Stimulated activated naive CD8-positive, alpha-beta T cell treated with anti-CD3 and anti-CD28 coated beads, Interleukin-15, Interleukin-2, amounts not matched to agents 100 U/mL and 50 U/mL, for 24 hours (primary cell): ENCODE results near the gene PROB1.
"Not testable (repeated sequence)": the region's sequence is repeated elsewhere in the genome, so short reads cannot be mapped to it uniquely, and the experiment has no call there.

ENCODE experiments used
- ATAC-seq: fragments of 150-1000 bp; cut with Tn5 transposase; one replicate; pipeline ENCODE4 v1.10.0; 2021
- DNase-seq: peaks from one replicate; pipeline ENCODE4 v3.0.0; 2021

Gene PROB1

GRCh38 chr5:139379626-139380449, 15.1 kb downstream of the PROB1 start:
- no peak for DNase-seq
- no peak for ATAC-seq

GRCh38 chr5:139378941-139379361, 16.0 kb downstream of the PROB1 start:
- no peak for DNase-seq
- no peak for ATAC-seq

- DNase-seq (no peak), ATAC-seq (no peak)
Measured at GRCh38 chr5:139378101-139378825, 16.6 kb downstream of the PROB1 start.

DNA sequence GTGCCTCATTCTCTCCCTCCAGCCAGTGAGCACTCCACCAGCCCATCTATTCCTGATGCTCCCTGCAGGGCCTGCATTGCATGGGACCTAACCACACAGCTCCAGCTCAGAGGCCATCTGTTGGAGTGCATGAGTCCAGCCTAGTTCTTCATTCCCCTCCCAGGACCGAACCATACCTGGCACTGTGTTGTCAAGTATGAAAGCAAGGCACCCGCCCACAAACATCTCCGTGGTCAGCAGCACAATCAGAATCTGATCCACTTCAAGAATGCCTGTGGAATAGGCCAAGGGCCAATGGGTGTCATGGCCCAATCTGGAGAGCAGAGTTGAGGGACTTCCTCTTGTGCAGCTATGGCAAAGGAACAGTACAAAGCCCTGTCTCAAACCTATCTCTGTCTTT, 17.7 kb downstream of the PROB1 start:
- no peak for ATAC-seq
- DNase-seq, result no peak

DNA sequence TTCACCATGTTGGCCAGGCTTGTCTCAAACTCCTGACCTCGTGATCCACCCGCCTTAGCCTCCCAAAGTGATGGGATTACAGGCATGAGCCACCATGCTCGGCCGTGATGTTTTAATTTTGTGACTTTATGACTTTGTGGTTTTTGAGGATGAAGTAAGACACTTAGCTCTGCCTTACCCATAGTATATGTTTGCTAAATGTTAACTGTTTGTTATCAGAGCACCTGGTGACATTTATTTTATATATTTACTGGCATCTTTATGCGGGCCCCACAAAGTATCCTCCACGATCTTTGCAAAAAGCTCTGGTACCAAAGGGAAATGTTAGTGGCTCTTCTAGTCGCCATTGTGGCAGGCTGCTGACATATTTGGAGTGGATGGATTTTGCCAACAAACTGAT, 18.5 kb downstream of the PROB1 start:
- no peak for ATAC-seq
- DNase-seq, result no peak

DNA sequence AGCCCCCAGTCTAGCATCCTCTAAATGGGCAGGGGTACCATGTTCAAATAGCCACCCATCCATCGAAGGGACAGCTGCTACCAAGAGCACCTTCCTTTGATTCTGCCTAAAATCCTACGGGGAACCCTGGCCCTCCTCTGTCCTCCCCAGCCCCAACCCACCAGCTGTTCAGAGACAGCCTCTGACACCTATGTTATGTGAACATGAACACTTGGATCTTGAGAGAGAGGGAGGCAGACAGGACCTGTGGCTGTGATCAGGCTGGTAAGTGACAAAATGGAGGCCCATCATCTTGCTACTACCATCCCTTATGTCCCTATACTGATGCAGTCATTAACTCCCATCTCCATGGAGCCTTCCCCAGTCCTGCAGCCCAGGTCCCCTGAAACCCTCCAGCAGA, 20.0 kb downstream of the PROB1 start:
- DNase-seq (no peak), ATAC-seq (no peak)

GRCh38 chr5:139371482-139372435, 23.1 kb downstream of the PROB1 start:
- ATAC-seq (no peak), DNase-seq (no peak)

GRCh38 chr5:139369181-139369580, 25.7 kb downstream of the PROB1 start:
- ATAC-seq, result no peak
- DNase-seq, result no peak

GRCh38 chr5:139368613-139369012, 26.3 kb downstream of the PROB1 start:
- ATAC-seq (no peak), DNase-seq (no peak)

DNA sequence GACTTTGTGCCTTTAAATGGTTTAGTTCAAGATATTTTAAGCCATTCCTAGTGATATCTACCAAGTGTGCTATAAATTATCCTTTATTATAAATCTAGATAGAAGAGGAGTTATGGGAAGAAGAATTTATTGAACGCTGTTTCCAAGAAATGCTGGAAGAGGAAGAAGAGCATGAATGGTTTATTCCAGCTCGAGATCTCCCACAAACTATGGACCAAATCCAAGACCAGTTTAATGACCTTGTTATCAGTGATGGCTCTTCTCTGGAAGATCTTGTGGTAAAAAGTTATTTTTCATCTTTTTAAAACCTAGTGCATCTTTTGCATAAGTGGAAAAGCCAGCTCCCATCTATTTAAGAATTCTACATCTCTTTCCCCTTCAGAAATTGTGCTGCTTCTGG, 30.4 kb downstream of the PROB1 start:
- ATAC-seq (no peak), DNase-seq (no peak)

GRCh38 chr5:139363937-139364336, 31.0 kb downstream of the PROB1 start:
- peak; percentile 43 for ATAC-seq

GRCh38 chr5:139361835-139362429, 33.0 kb downstream of the PROB1 start:
- no peak for ATAC-seq

More at GRCh38 chr5:139363937-139364336, 31.0 kb downstream of the PROB1 start:
- no peak for DNase-seq

DNA sequence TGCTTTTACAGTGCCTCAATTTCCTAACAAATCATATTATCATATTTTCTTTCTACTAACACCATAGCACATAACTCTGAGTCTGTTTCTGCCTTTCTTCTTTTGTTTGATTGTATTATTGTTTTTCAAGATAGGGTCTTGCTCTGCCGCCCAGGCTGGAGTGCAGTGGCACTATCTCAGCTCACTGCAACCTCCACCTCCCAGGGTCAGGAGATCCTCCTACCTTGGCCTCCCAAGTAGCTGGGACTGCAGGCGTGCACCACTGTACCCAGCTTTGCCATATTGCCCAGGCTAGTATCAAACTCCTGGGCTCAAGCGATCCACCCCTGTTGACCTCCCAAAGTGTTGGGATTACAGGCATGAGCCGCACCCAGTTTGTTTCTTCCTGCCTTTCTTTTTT, 34.5 kb downstream of the PROB1 start:
- ATAC-seq, result no peak
- DNase-seq, result no peak

More at GRCh38 chr5:139361835-139362429, 33.0 kb downstream of the PROB1 start:
- DNase-seq, result no peak

- DNase-seq, result no peak
- no peak for ATAC-seq
Measured at GRCh38 chr5:139358064-139358463, 36.8 kb downstream of the PROB1 start.

DNA sequence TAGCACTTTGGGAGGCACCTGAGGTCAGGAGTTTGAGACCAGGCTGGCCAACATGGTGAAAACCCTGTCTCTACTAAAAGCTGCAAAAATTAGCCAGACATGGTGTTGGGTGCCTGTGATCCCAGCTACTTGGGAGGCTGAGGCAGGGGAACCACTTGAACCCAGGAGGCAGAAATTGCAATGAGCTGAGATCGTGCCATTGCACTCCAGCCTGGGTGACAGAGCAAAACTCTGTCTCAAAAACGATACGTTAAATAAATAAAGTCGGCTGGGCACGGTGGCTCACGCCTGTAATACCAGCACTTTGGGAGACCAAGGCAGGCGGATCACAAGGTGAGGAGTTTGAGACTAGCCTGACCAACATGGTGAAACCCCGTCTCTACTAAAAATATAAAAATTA, 39.0 kb downstream of the PROB1 start:
- not testable (repeated sequence) for ATAC-seq

GRCh38 chr5:139354186-139354585, 40.7 kb downstream of the PROB1 start:
- no peak for ATAC-seq

More for the DNA sequence above, 39.0 kb downstream of the PROB1 start:
- DNase-seq, result not testable (repeated sequence)

DNA sequence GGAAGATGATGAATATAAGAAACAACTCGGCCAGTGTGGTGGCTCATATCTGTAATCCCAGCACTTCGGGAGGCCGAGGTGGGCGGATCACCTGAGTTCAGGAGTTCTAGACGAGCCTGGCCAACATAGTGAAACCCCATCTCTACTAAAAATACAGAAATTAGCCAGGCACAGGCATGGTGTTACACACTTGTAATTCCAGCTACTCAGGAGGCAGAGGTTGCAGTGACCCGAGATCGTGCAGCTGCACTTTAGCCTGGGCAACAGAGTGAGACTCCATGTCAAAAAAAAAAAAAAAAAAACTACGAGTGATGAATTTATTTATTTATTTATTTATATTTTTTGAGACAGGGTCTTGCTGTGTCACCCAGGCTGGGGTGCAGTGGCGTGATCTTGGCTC, 47.0 kb downstream of the PROB1 start:
- not testable (repeated sequence) for DNase-seq, ATAC-seq

More at GRCh38 chr5:139354186-139354585, 40.7 kb downstream of the PROB1 start:
- DNase-seq, result no peak

- DNase-seq, ATAC-seq: not testable (repeated sequence)
Measured at GRCh38 chr5:139345442-139345841, 49.5 kb downstream of the PROB1 start.

- no peak for ATAC-seq
- no peak for DNase-seq
Measured at GRCh38 chr5:139344177-139344576, 50.7 kb downstream of the PROB1 start.

GRCh38 chr5:139343476-139343875, 51.4 kb downstream of the PROB1 start:
- ATAC-seq (no peak), DNase-seq (no peak)

- DNase-seq (no peak), ATAC-seq (peak; percentile 70)
Measured at GRCh38 chr5:139342423-139342723, 52.5 kb downstream of the PROB1 start.
